Activated CD4-positive, alpha-beta T cell treated with anti-CD3 and anti-CD28 coated beads for 36 hours (primary cell): Measurements from ENCODE around the gene NEMP2. TPM values are rescaled to one million over a fixed set of nuclear protein-coding genes. Genes with fewer than 3 reads are reported as not detected.
"Not testable (repeated sequence)": the region's sequence is repeated elsewhere in the genome, so short reads cannot be mapped to it uniquely, and the experiment has no call there.

Experiments used
- ATAC-seq: fragments of 200-7000 bp; cut with Tn5 transposase; one replicate; pipeline ENCODE4 v1.10.0; 2021; ENCODE audit warnings: mild to moderate bottlenecking, moderate library complexity
- CTCF ChIA-PET: fragments of 350-600 bp; sonication (Branson Sonifier 250); formaldehyde crosslinking; loops from one replicate; lab custom pipeline; 2021; ENCODE audit warnings: antibody characterized with exemption; lab: Charles Lee
- POLR2A ChIA-PET: fragments of 350-600 bp; sonication (Branson Sonifier 250); formaldehyde crosslinking; loops from one replicate; lab custom pipeline; 2021; ENCODE audit warnings: antibody characterized with exemption, inconsistent platforms; lab: Charles Lee
- DNase-seq: peaks from one replicate; pipeline ENCODE4 v3.0.0-alpha.2; 2020
- H3K27ac Mint-ChIP-seq: one replicate; pipeline ENCODE4 v1.8.0; 2021; ENCODE audit warnings: mixed read lengths
- H3K27me3 Mint-ChIP-seq: one replicate; pipeline ENCODE4 v1.8.0; 2021; ENCODE audit warnings: mixed read lengths
- H3K36me3 Mint-ChIP-seq: one replicate; pipeline ENCODE4 v1.8.0; 2021; ENCODE audit warnings: low read depth, mixed read lengths
- H3K4me1 Mint-ChIP-seq: one replicate; pipeline ENCODE4 v1.8.0; 2021; ENCODE audit warnings: mixed read lengths
- H3K4me3 Mint-ChIP-seq: one replicate; pipeline ENCODE4 v1.8.0; 2021; ENCODE audit warnings: mild to moderate bottlenecking, moderate library complexity, mixed read lengths
- H3K9me3 Mint-ChIP-seq: one replicate; pipeline ENCODE4 v1.8.0; 2021; ENCODE audit warnings: low read depth, mixed read lengths
- intact Hi-C, 2 experiments: fragments of 100-400 bp; cut with DNase I in 1 of 2; cut with micrococcal nuclease in 1 of 2; formaldehyde crosslinking; loops; one replicate each; pipeline versions ENCODE4 v1.14.2 to v1.15.1; 2022 to 2024; cut with DNase I, micrococcal nuclease
- total RNA-seq, 2 experiments: library from RNA; stranded (reverse); gene quantifications; one replicate each; pipeline ENCODE4 v1.2.3, GENCODE V29; 2021

Gene NEMP2
- total RNA-seq, 2 experiments from 2014 or later = 24.6 to 25.1 TPM

GRCh38 chr2:190524928-190525327 lies 9.6 kb downstream of the NEMP2 start:
- ChIA-PET CTCF (no interaction called here), POLR2A (no interaction called here)
- DNase-seq = no peak
- intact Hi-C loops = no loop called here
- Mint-ChIP-seq H3K9me3 (peaks cover 1% of the 10 kb centered on the region), H3K4me3 (no peak overlapping the region), H3K36me3 (peaks cover 39% of the 10 kb centered on the region), H3K27ac (no peak overlapping the region), H3K4me1 (peaks cover 64% of the 10 kb centered on the region), H3K27me3 (no peaks in the 10 kb centered on the region)
- ATAC-seq = peak; percentile 50

GRCh38 chr2:190519975-190520767 lies 14.4 kb downstream of the NEMP2 start:
- POLR2A ChIA-PET = no interaction called here
- CTCF ChIA-PET = interaction anchor here (1.1 kb wide), 1 partner anchor 11 kb away, joined by 4 read pairs; no protein-coding TSS in a partner anchor
- intact Hi-C loops = loop anchor here in 1 of 2 experiments (10.0 kb wide), 1 partner anchor 285 kb away; no protein-coding TSS in a partner anchor
- no peaks in the 10 kb centered on the region for H3K27me3 Mint-ChIP-seq
- no peak for DNase-seq
- H3K4me1 Mint-ChIP-seq = peaks cover 53% of the 10 kb centered on the region
- peaks cover 51% of the 10 kb centered on the region for H3K36me3 Mint-ChIP-seq
- ATAC-seq = peak; percentile 68
- H3K4me3 Mint-ChIP-seq = no peak overlapping the region
- H3K9me3 Mint-ChIP-seq = no peaks in the 10 kb centered on the region
- H3K27ac Mint-ChIP-seq = peak overlapping the region; percentile 5

DNA sequence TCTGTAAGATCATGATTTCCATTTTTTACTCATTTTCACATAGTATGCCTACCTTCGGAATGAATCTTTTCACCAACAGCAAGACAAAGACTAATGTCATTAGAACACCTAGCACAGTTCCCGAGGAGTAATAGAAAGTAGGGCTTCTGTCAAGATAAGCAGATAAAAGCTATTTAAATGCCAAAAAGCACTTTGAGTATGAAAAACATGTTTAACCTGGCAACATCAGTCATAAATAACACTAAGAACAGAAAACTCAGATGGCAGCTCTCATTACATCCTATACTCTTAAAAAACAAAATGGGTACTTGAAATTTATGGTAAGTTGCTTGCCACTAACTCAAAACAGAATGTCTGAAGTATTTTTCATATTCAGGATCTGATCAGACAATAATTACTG lies 17.1 kb downstream of the NEMP2 start:
- Mint-ChIP-seq H3K4me1 (peaks cover 58% of the 10 kb centered on the region), H3K27me3 (no peaks in the 10 kb centered on the region), H3K27ac (no peak overlapping the region), H3K9me3 (no peaks in the 10 kb centered on the region), H3K36me3 (peaks cover 49% of the 10 kb centered on the region), H3K4me3 (no peak overlapping the region)
- CTCF ChIA-PET = interaction anchor here (0.7 to 1.7 kb wide), 3 partner anchors 13 to 93 kb away, joined by 3 to 7 read pairs (median 5); no protein-coding TSS in a partner anchor
- intact Hi-C loops = loop anchor here in 1 of 2 experiments (10.0 kb wide), 1 partner anchor 287 kb away; no protein-coding TSS in a partner anchor
- ATAC-seq (no peak), DNase-seq (no peak)
- POLR2A ChIA-PET = no interaction called here

DNA sequence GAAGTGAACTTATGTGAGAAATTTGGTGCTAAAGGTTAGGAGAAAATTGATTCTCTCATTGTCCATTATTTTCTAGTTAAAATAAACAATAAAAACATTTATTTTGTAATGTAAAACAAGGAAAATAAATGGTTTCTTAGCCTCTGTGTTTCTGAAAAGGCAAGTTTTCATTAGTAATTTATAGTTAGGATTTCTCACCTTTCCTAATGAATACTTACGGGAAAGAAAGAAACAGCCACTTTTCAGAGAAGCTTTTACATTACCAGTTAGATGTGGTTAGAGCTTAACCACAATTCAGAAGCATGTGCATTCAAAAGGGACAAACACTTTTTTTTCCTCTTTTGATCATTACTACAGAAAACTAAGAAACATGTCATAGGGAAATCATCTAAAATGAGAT lies 18.8 kb downstream of the NEMP2 start:
- DNase-seq = no peak
- CTCF ChIA-PET = interaction anchor here (1.7 kb wide), 1 partner anchor 15 kb away, joined by 7 read pairs; no protein-coding TSS in a partner anchor
- H3K36me3 Mint-ChIP-seq = peaks cover 39% of the 10 kb centered on the region
- peaks cover 46% of the 10 kb centered on the region for H3K4me1 Mint-ChIP-seq
- peak; percentile 42 for ATAC-seq
- intact Hi-C loops = loop anchor here in 1 of 2 experiments (10.0 kb wide), 1 partner anchor 289 kb away; no protein-coding TSS in a partner anchor
- POLR2A ChIA-PET = no interaction called here
- H3K9me3 Mint-ChIP-seq = no peaks in the 10 kb centered on the region
- no peaks in the 10 kb centered on the region for H3K27me3 Mint-ChIP-seq
- H3K4me3 Mint-ChIP-seq = no peak overlapping the region
- H3K27ac Mint-ChIP-seq = peak overlapping the region; percentile 65

GRCh38 chr2:190514676-190515075 lies 19.8 kb downstream of the NEMP2 start:
- H3K9me3 Mint-ChIP-seq = no peaks in the 10 kb centered on the region
- ATAC-seq = no peak
- ChIA-PET POLR2A (interaction anchor here (0.6 kb wide), 1 partner anchor 431 kb away, joined by 3 read pairs; no protein-coding TSS in a partner anchor), CTCF (interaction anchor here (0.6 to 1.1 kb wide), 2 partner anchors 50 to 134 kb away, joined by 4 read pairs; no protein-coding TSS in a partner anchor)
- no peak overlapping the region for H3K4me3 Mint-ChIP-seq
- H3K27ac Mint-ChIP-seq = no peak overlapping the region
- intact Hi-C loops = loop anchor here in 1 of 2 experiments (10.0 kb wide), 1 partner anchor 290 kb away; no protein-coding TSS in a partner anchor
- no peaks in the 10 kb centered on the region for H3K27me3 Mint-ChIP-seq
- H3K4me1 Mint-ChIP-seq = peaks cover 36% of the 10 kb centered on the region
- no peak for DNase-seq
- H3K36me3 Mint-ChIP-seq = peaks cover 38% of the 10 kb centered on the region

DNA sequence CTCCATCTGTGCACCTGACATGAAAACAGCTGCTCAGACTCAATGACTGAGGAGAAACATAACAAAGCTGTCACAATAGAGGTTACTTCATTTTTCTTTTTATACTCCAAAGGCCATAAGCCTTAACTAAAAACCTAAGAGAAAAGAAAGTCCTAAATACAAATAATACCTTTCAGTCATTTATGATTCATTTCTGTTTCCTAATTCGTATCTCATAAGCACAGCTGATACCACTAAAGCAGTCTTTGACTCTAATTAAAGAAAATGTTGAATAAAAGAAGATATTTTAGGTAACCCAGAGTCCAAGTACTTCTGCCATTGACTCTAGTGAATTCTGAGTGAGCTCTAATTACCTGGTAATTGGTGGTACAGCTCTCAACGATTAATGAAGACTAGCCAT lies 20.6 kb downstream of the NEMP2 start:
- ATAC-seq (no peak), DNase-seq (no peak)
- no peaks in the 10 kb centered on the region for H3K27me3 Mint-ChIP-seq
- CTCF ChIA-PET = interaction anchor here (0.6 to 0.9 kb wide), 2 partner anchors 15 to 51 kb away, joined by 4 to 5 read pairs; no protein-coding TSS in a partner anchor
- intact Hi-C loops = loop anchor here in 1 of 2 experiments (10.0 kb wide), 1 partner anchor 291 kb away; no protein-coding TSS in a partner anchor
- peaks cover 35% of the 10 kb centered on the region for H3K36me3 Mint-ChIP-seq
- POLR2A ChIA-PET = interaction anchor here (0.6 to 0.8 kb wide), 2 partner anchors 16 to 432 kb away, joined by 3 read pairs; no protein-coding TSS in a partner anchor
- no peak overlapping the region for H3K4me3 Mint-ChIP-seq
- H3K4me1 Mint-ChIP-seq = peaks cover 32% of the 10 kb centered on the region
- no peak overlapping the region for H3K27ac Mint-ChIP-seq
- no peaks in the 10 kb centered on the region for H3K9me3 Mint-ChIP-seq

- H3K9me3 Mint-ChIP-seq = no peaks in the 10 kb centered on the region
- peak overlapping the region; percentile 6 for H3K27ac Mint-ChIP-seq
- H3K4me3 Mint-ChIP-seq = no peak overlapping the region
- DNase-seq (no peak), ATAC-seq (no peak)
- H3K4me1 Mint-ChIP-seq = peaks cover 31% of the 10 kb centered on the region
- CTCF ChIA-PET = interaction anchor here (0.6 kb wide), 1 partner anchor 439 kb away, joined by 3 read pairs; no protein-coding TSS in a partner anchor
- intact Hi-C loops = loop anchor here in 1 of 2 experiments (10.0 kb wide), 1 partner anchor 292 kb away; no protein-coding TSS in a partner anchor
- POLR2A ChIA-PET = interaction anchor here (0.5 kb wide), 1 partner anchor 12 kb away, joined by 5 read pairs; no protein-coding TSS in a partner anchor
- peaks cover 36% of the 10 kb centered on the region for H3K36me3 Mint-ChIP-seq
- no peaks in the 10 kb centered on the region for H3K27me3 Mint-ChIP-seq
These were observed 21.9 kb downstream of the NEMP2 start for GRCh38 chr2:190512539-190513095.

GRCh38 chr2:190511104-190511503 lies 23.4 kb downstream of the NEMP2 start:
- H3K9me3 Mint-ChIP-seq = no peaks in the 10 kb centered on the region
- peaks cover 24% of the 10 kb centered on the region for H3K4me1 Mint-ChIP-seq
- H3K27ac Mint-ChIP-seq = no peak overlapping the region
- DNase-seq = no peak
- peaks cover 31% of the 10 kb centered on the region for H3K36me3 Mint-ChIP-seq
- ChIA-PET CTCF (no interaction called here), POLR2A (no interaction called here)
- no peaks in the 10 kb centered on the region for H3K27me3 Mint-ChIP-seq
- H3K4me3 Mint-ChIP-seq = no peak overlapping the region
- intact Hi-C loops = loop anchor here (2.0 to 10.0 kb wide), 2 partner anchors 128 to 294 kb away; no protein-coding TSS in a partner anchor
- no peak for ATAC-seq

DNA sequence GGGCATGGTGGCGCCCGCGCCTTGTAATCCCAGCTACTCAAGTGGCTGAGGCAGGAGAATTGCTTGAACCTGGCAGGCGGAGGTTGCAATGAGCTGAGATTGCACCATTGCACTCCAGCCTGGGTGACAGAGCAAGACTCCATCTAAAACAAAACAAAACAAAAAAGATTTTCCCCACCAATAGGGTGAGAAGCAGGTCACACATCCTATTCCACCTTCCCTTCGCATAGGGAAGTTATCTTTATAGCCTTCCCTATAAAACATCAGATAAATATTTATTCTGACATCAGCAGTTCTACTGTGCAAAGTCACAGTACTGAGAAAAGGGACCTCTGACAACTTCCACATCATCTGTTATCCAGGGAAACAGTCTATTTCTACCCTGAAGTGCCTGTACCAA lies 24.6 kb downstream of the NEMP2 start:
- DNase-seq, H3K4me3 Mint-ChIP-seq, POLR2A ChIA-PET, ATAC-seq, H3K27ac Mint-ChIP-seq, H3K27me3 Mint-ChIP-seq, H3K9me3 Mint-ChIP-seq: not testable (repeated sequence)
- CTCF ChIA-PET = interaction anchor here (1.0 to 1.5 kb wide), 2 partner anchors 10 to 129 kb away, joined by 3 to 4 read pairs; no protein-coding TSS in a partner anchor
- intact Hi-C loops = loop anchor here (2.0 to 10.0 kb wide), 2 partner anchors 127 to 295 kb away; no protein-coding TSS in a partner anchor
- Mint-ChIP-seq H3K36me3 (peaks cover 31% of the 10 kb centered on the region), H3K4me1 (peaks cover 14% of the 10 kb centered on the region)

DNA sequence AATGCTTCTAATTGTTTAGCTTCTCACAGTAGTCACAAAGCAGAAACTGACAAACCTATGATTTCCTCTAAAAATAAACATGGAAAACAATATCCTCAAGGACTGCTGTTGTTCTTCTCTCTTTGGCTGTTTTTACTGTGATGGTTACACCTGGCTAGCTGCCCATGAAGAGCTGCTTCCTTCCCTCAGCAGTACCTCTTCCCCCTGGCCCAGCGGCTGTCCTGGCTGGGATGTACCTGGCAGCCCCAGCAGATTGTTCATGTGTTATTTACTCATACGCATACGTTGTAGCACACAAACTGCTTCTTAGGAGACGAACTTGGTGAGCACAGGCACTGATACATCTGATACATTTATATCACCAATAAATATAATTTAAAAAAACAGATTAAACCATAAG lies 27.4 kb downstream of the NEMP2 start:
- intact Hi-C loops = no loop called here
- H3K27ac Mint-ChIP-seq = no peak overlapping the region
- no peaks in the 10 kb centered on the region for H3K9me3 Mint-ChIP-seq
- ChIA-PET POLR2A (no interaction called here), CTCF (interaction anchor here (0.6 kb wide), 1 partner anchor 743 kb away, joined by 3 read pairs; no protein-coding TSS in a partner anchor)
- H3K36me3 Mint-ChIP-seq = peaks cover 30% of the 10 kb centered on the region
- H3K4me3 Mint-ChIP-seq = no peak overlapping the region
- H3K27me3 Mint-ChIP-seq = no peaks in the 10 kb centered on the region
- DNase-seq (no peak), ATAC-seq (no peak)
- peaks cover 7% of the 10 kb centered on the region for H3K4me1 Mint-ChIP-seq

- H3K9me3 Mint-ChIP-seq = no peaks in the 10 kb centered on the region
- CTCF ChIA-PET = no interaction called here
- H3K4me1 Mint-ChIP-seq = peaks cover 7% of the 10 kb centered on the region
- ATAC-seq = no peak
- H3K27me3 Mint-ChIP-seq = no peaks in the 10 kb centered on the region
- no peak overlapping the region for H3K27ac Mint-ChIP-seq
- H3K4me3 Mint-ChIP-seq = no peak overlapping the region
- no peak for DNase-seq
- intact Hi-C loops = no loop called here
- POLR2A ChIA-PET = no interaction called here
- H3K36me3 Mint-ChIP-seq = peaks cover 30% of the 10 kb centered on the region
These were observed 27.9 kb downstream of the NEMP2 start for GRCh38 chr2:190506666-190507065.
